Trophoblast cell (in vitro differentiated cells and primary cell): ENCODE results near the gene KIF13A.

Experiments used
- DNase-seq, 2 donors: peaks; one replicate each; pipeline ENCODE4 v3.0.0-alpha.2; 2016
- H2AFZ ChIP-seq: 2 replicates; pipeline ENCODE4 v1.6.1; 2013; ENCODE audit warnings: low read length, moderate library complexity, mild to moderate bottlenecking; ENCODE audit not compliant: insufficient read depth, poor library complexity
- H2AK5ac ChIP-seq: 2 replicates; pipeline ENCODE4 v1.6.1; 2013; ENCODE audit warnings: mild to moderate bottlenecking, low read length
- H2BK120ac ChIP-seq: 2 replicates; pipeline ENCODE4 v1.6.1; 2013; ENCODE audit warnings: low read length, mild to moderate bottlenecking, moderate library complexity; ENCODE audit not compliant: insufficient read depth, poor library complexity
- H2BK12ac ChIP-seq: 2 replicates; pipeline ENCODE4 v1.6.1; 2013; ENCODE audit warnings: mild to moderate bottlenecking, low read length, moderate library complexity
- H2BK5ac ChIP-seq: 2 replicates; pipeline ENCODE4 v1.6.1; 2013; ENCODE audit warnings: low read length, low read depth, moderate library complexity, mild to moderate bottlenecking; ENCODE audit not compliant: poor library complexity
- H3K14ac ChIP-seq: 2 replicates; pipeline ENCODE4 v1.6.1; 2013; ENCODE audit warnings: mild to moderate bottlenecking, low read length
- H3K18ac ChIP-seq: 2 replicates; pipeline ENCODE4 v1.6.1; 2013; ENCODE audit warnings: mild to moderate bottlenecking, low read length
- H3K23ac ChIP-seq: 2 replicates; pipeline ENCODE4 v1.6.1; 2013; ENCODE audit warnings: low read length
- H3K27ac ChIP-seq: 2 replicates; pipeline ENCODE4 v1.5.1; 2013; ENCODE audit warnings: low read depth, mild to moderate bottlenecking, inconsistent platforms, low read length, moderate library complexity
- H3K27me3 ChIP-seq: 2 replicates; pipeline ENCODE4 v1.6.1; 2013; ENCODE audit warnings: inconsistent platforms, mild to moderate bottlenecking, low read length, moderate library complexity; ENCODE audit not compliant: insufficient read depth
- H3K36me3 ChIP-seq, 2 experiments: 1 replicate in 1 of 2; 2 replicates in 1 of 2; pipeline ENCODE4 v1.6.1; 2013; ENCODE audit warnings: low read length in 2 of 2, mild to moderate bottlenecking in 2 of 2, moderate library complexity in 1 of 2; ENCODE audit not compliant: insufficient read depth in 2 of 2, control insufficient read depth in 1 of 2
- H3K4ac ChIP-seq: 2 replicates; pipeline ENCODE4 v1.6.1; 2013; ENCODE audit warnings: low read depth, mild to moderate bottlenecking, low read length, moderate library complexity
- H3K4me1 ChIP-seq, 2 experiments: 1 replicate in 1 of 2; 2 replicates in 1 of 2; pipeline ENCODE4 v1.6.1; 2013; ENCODE audit warnings: low read length in 2 of 2, mild to moderate bottlenecking in 2 of 2, moderate library complexity in 1 of 2; ENCODE audit not compliant: insufficient read depth in 2 of 2, control insufficient read depth in 1 of 2
- H3K4me2 ChIP-seq: 2 replicates; pipeline ENCODE4 v1.6.1; 2013; ENCODE audit warnings: inconsistent platforms, mild to moderate bottlenecking, low read length, moderate library complexity
- H3K4me3 ChIP-seq: 2 replicates; pipeline ENCODE4 v1.5.1; 2013; ENCODE audit warnings: mild to moderate bottlenecking, low read depth, low read length, inconsistent platforms
- H3K79me1 ChIP-seq: one replicate; pipeline ENCODE4 v1.6.1; 2013; ENCODE audit warnings: low read length
- H3K79me2 ChIP-seq: 2 replicates; pipeline ENCODE4 v1.6.1; 2013; ENCODE audit warnings: low read length, mild to moderate bottlenecking; ENCODE audit not compliant: control insufficient read depth, insufficient read depth, poor library complexity
- H3K9ac ChIP-seq: 2 replicates; pipeline ENCODE4 v1.6.1; 2013; ENCODE audit warnings: mild to moderate bottlenecking, low read length
- H3K9me3 ChIP-seq: 2 replicates; pipeline ENCODE4 v1.6.1; 2013; ENCODE audit warnings: low read depth, mild to moderate bottlenecking, control low read depth, inconsistent platforms, low read length; ENCODE audit not compliant: insufficient read depth
- H4K12ac ChIP-seq: 2 replicates; pipeline ENCODE4 v1.6.1; 2013; ENCODE audit warnings: low read depth, mild to moderate bottlenecking, low read length, moderate library complexity
- H4K8ac ChIP-seq: 2 replicates; pipeline ENCODE4 v1.6.1; 2013; ENCODE audit warnings: low read depth, mild to moderate bottlenecking, low read length, moderate library complexity
- H4K91ac ChIP-seq: one replicate; pipeline ENCODE4 v1.6.1; 2013; ENCODE audit warnings: low read depth, mild to moderate bottlenecking, low read length, moderate library complexity
- WGBS: extraction: QIAGEN DNeasy Blood & Tissue Kit; methylation state at CpG from one replicate; pipeline ENCODE4 v1.1.7; 2013; ENCODE audit warnings: missing lambda C conversion rate; ENCODE audit not compliant: insufficient read length, insufficient coverage; ENCODE audit errors: extremely low coverage; 5-methylcytosine and 5-hydroxymethylcytosine counted together

The KIF13A gene

DNA sequence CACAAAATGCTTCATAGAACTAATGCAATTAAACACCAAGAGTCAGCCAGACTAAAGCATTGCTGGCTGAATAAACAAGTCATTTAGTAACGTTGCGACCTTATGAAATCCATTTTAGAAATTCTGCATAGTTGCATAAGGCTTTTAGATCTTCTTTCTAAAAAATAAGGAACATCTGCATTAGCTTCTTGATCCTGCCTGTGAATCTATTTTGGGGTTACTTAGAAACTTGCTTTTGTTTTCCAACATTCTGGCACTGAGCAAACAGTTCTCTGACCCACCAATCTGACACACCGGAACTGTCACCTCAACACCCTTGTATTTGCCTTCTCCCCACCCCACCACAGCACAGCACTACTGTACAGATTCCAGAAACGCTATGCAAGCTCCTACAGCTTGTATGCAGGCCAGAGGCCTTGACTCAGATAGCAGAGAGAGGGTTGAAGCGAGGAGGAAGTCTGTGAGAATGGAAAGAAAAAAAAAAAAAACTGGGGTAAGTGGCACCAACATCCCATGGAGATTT, 55.0 kb downstream of the KIF13A start:
- H4K8ac ChIP-seq = no peak overlapping the region
- H3K9me3 ChIP-seq = no peaks in the 10 kb centered on the region
- H3K4me2 ChIP-seq = no peak overlapping the region
- H2AFZ ChIP-seq = no peak overlapping the region
- H2BK120ac ChIP-seq = no peak overlapping the region
- no peak overlapping the region for H3K4ac ChIP-seq
- H3K27ac ChIP-seq = no peak overlapping the region
- H3K18ac ChIP-seq = no peak overlapping the region
- no peak overlapping the region for H3K14ac ChIP-seq
- no peak overlapping the region for H2BK12ac ChIP-seq
- H3K23ac ChIP-seq = no peak overlapping the region
- DNase-seq = peak in 1 of 2 donors; percentile 12
- peaks cover 3% of the 10 kb centered on the region for H3K79me2 ChIP-seq
- no peak overlapping the region for H2BK5ac ChIP-seq
- H2AK5ac ChIP-seq = no peak overlapping the region
- no peak overlapping the region for H3K4me3 ChIP-seq
- H3K9ac ChIP-seq = no peak overlapping the region
- H3K79me1 ChIP-seq = no peaks in the 10 kb centered on the region
- no peak overlapping the region for H4K91ac ChIP-seq
- no peaks in the 10 kb centered on the region for H3K27me3 ChIP-seq
- no peak overlapping the region for H4K12ac ChIP-seq
- H3K36me3 ChIP-seq = peaks cover 2% of the 10 kb centered on the region in 2 experiments
- peaks cover 4 to 7% of the 10 kb centered on the region in 2 experiments for H3K4me1 ChIP-seq
- no CpG with 5 or more reads among the region's 5 CpGs for WGBS

DNA sequence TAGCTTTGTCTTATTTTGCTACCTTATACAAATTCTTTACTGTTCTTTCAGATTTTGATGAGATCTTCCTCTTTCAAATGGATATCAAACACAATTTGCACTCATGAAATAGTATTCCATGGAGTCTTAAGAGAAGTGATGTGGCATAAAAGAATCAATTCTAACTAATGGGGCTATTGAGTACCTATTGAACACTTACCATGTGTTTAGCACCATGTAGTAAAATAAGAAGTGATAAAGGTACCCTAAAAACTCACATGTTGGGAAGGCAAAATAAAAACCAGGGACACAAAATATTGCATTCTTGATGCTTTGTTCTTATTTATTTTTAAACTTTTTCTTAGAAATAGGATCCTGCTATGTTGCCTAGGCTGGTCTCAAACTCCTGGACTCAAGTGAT, 56.2 kb downstream of the KIF13A start:
- H2BK120ac ChIP-seq = no peak overlapping the region
- no peak overlapping the region for H2AK5ac ChIP-seq
- H4K91ac ChIP-seq = no peak overlapping the region
- H4K12ac ChIP-seq = no peak overlapping the region
- no peak overlapping the region for H3K14ac ChIP-seq
- H2BK5ac ChIP-seq = no peak overlapping the region
- peaks cover 3% of the 10 kb centered on the region for H3K79me2 ChIP-seq
- H3K23ac ChIP-seq = no peak overlapping the region
- no peaks in the 10 kb centered on the region for H3K9me3 ChIP-seq
- no peak overlapping the region for H3K9ac ChIP-seq
- peaks cover 0 to 2% of the 10 kb centered on the region in 2 experiments for H3K36me3 ChIP-seq
- H3K27me3 ChIP-seq = no peaks in the 10 kb centered on the region
- no peaks in the 10 kb centered on the region for H3K79me1 ChIP-seq
- no peak overlapping the region for H2AFZ ChIP-seq
- H3K4me2 ChIP-seq = no peak overlapping the region
- no peak overlapping the region for H4K8ac ChIP-seq
- H3K4me1 ChIP-seq = peaks cover 4 to 7% of the 10 kb centered on the region in 2 experiments
- H3K4me3 ChIP-seq = no peak overlapping the region
- H3K18ac ChIP-seq = no peak overlapping the region
- H3K27ac ChIP-seq = no peak overlapping the region
- DNase-seq = no peak
- H3K4ac ChIP-seq = no peak overlapping the region
- no peak overlapping the region for H2BK12ac ChIP-seq

DNA sequence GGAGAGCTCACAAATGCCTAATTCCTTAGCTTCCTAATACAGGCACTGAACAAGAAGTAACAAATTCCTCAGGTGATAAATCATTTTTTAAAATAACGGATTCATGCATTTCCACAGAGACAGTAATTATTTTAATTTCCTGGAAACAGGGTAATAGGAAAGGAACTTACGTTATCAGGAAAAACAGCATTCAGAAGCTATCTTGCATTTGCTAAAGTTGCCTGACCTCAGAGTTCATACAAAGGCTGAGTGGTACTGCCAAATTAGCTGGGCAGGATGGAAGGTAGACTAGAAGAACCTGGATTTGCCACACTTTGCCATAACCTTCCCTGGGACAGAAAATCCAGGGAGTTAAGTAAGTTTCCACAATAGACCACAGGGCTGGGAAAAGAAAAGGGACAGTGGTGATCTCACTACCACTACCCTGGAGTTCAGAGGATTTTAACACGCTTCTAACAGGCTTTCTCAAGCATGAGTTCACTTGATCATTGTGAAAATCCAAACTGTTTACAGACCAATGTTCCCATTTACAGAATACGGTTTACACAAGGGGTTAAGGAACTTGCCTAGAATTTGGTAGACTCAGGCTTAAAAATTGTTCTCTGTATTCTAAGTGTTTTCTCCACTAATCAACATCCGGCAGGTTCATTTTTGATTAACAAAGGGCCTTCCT, 57.0 kb downstream of the KIF13A start:
- no peaks in the 10 kb centered on the region for H3K27me3 ChIP-seq
- H2BK12ac ChIP-seq = no peak overlapping the region
- no peak overlapping the region for H3K14ac ChIP-seq
- H2AFZ ChIP-seq = no peak overlapping the region
- H3K9ac ChIP-seq = no peak overlapping the region
- no peaks in the 10 kb centered on the region for H3K79me1 ChIP-seq
- no peak overlapping the region for H3K4ac ChIP-seq
- H2BK120ac ChIP-seq = no peak overlapping the region
- H4K8ac ChIP-seq = no peak overlapping the region
- H4K12ac ChIP-seq = no peak overlapping the region
- peak; percentile 25 to 77 for DNase-seq
- H2AK5ac ChIP-seq = no peak overlapping the region
- WGBS = no CpG with 5 or more reads among the region's 5 CpGs
- no peak overlapping the region for H3K27ac ChIP-seq
- H2BK5ac ChIP-seq = no peak overlapping the region
- H3K4me2 ChIP-seq = no peak overlapping the region
- H3K23ac ChIP-seq = no peak overlapping the region
- H3K18ac ChIP-seq = no peak overlapping the region
- H4K91ac ChIP-seq = no peak overlapping the region
- no peak overlapping the region for H3K4me3 ChIP-seq
- H3K4me1 ChIP-seq = peaks cover 4 to 7% of the 10 kb centered on the region in 2 experiments
- H3K36me3 ChIP-seq = peaks cover 0 to 2% of the 10 kb centered on the region in 2 experiments
- H3K9me3 ChIP-seq = no peaks in the 10 kb centered on the region
- peaks cover 3% of the 10 kb centered on the region for H3K79me2 ChIP-seq

DNA sequence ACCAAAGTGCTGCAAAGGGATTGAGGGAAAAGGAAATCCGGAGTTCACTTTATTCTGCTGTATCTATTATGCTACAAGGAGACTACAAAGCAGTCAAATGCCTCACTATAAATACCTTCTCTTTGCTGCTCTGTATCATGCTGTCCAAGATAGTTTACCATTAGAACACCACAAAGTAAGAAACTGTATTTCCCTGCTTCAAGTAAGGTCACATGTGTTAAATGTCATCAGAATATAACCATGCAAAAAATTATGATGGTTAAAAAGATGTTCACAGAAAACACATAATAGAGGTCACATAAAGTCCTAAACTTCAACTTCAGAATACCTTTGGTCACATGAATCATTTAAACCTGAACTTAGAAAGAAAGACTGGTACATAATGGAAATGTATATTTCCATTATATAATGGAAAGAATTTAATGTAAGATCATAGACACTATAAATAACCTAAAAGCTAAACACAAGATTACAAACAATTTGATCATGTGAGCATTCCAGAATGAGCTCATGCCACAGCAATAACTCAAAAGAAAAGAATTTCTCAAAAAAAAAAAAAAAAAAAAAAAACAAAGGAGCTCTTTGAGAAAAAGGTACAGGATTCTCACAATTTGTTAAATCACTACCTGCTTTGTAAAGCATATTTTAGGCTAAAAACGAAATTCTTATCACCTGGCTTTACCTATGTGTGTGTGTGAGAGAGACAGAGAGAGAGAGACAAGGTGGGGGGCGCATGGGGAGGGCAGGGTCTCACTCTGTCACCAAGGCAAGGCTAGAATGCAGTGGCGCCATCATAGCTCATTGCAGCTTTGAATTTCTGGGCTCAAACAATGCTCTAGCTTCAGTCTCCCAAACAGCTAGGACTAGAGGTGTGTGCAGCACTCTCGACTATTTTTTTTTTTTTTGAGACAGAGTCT, 58.7 kb downstream of the KIF13A start:
- Histone ChIP-seq H3K79me1 (no peaks in the 10 kb centered on the region), H3K4me3 (no peak overlapping the region), H2AK5ac (no peak overlapping the region), H4K8ac (peak overlapping the region; percentile 48), H3K27ac (no peak overlapping the region), H3K14ac (peak overlapping the region; percentile 17), H3K4me2 (no peak overlapping the region), H3K36me3 (peaks cover 0 to 2% of the 10 kb centered on the region in 2 experiments), H3K4me1 (peaks cover 4 to 7% of the 10 kb centered on the region in 2 experiments), H3K23ac (no peak overlapping the region), H3K9ac (no peak overlapping the region), H2AFZ (no peak overlapping the region), H3K79me2 (no peaks in the 10 kb centered on the region), H2BK12ac (no peak overlapping the region), H3K4ac (no peak overlapping the region), H3K18ac (no peak overlapping the region), H3K27me3 (no peaks in the 10 kb centered on the region), H2BK5ac (no peak overlapping the region), H4K91ac (no peak overlapping the region), H4K12ac (no peak overlapping the region), H3K9me3 (no peaks in the 10 kb centered on the region), H2BK120ac (no peak overlapping the region)
- peak in 1 of 2 donors; percentile 61 for DNase-seq
- WGBS = no CpG with 5 or more reads among the region's 5 CpGs
